Body of pancreas (tissue), 4 donors: ENCODE data around the gene EFCAB6.

Source experiments
- CTCF ChIP-seq, 7 experiments: fragments of 450-650 bp in 4 of 7; fragments of 200-600 bp in 3 of 7; sonication (generic) in 3 of 7; IDR thresholded peaks; one replicate each; pipeline ENCODE4 v1.5.1; 2016 to 2019; ENCODE audit warnings: antibody characterized with exemption in 7 of 7
- POLR2A ChIP-seq, 3 donors: fragments of 450-650 bp; IDR thresholded peaks; one replicate each; pipeline ENCODE4 v1.6.1; 2016; ENCODE audit warnings: antibody characterized with exemption in 3 of 3, mild to moderate bottlenecking in 2 of 3

DNA sequence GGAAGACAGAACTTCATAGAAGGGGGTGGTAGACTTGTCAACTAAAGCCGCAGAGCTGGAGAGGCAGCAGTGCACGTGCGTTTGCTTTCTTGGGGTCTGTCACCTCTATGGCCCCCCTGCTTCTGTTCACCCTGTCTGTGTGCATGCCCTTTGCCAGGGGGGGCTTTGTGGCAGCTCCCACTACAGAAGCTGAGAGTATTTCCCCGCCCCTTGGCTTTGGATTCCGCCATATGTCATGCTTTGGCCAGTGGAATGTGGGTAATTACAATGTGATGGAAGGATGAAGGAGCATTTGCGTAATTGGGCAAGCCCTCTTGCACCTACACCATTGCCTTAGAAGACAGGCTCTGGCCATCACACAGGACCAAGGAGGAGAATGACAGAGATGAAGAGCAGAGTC lies 247.2 kb downstream of the EFCAB6 start:
- TF ChIP-seq CTCF (IDR thresholded peaks at IDR 0.05): no peak
- no peak for TF ChIP-seq POLR2A (IDR thresholded peaks at IDR 0.05)
